Adipocyte (in vitro differentiated cells): ENCODE data around the gene SEMA4D.

Experiments
- DNase-seq: peaks from one replicate; pipeline ENCODE4 v3.0.0-alpha.2; 2015; ENCODE audit warnings: low read depth
- H3K27me3 ChIP-seq: replicated peaks from 2 replicates; pipeline ENCODE4 v1.7.0; 2013; ENCODE audit warnings: mild to moderate bottlenecking, low read length, moderate library complexity; ENCODE audit not compliant: control insufficient read depth, insufficient read depth
- H3K36me3 ChIP-seq: 2 replicates; pipeline ENCODE4 v1.7.0; 2013; ENCODE audit warnings: low read length, mild to moderate bottlenecking, moderate library complexity; ENCODE audit not compliant: control insufficient read depth, insufficient read depth, severe bottlenecking
- H3K4me1 ChIP-seq: 2 replicates; pipeline ENCODE4 v1.7.0; 2013; ENCODE audit warnings: mild to moderate bottlenecking, low read length, moderate library complexity; ENCODE audit not compliant: control insufficient read depth, insufficient read depth
- H3K4me3 ChIP-seq: 2 replicates; pipeline ENCODE4 v1.7.0; 2013; ENCODE audit warnings: mild to moderate bottlenecking, low read length, moderate library complexity
- H3K9ac ChIP-seq: 2 replicates; pipeline ENCODE4 v1.7.0; 2013; ENCODE audit warnings: mild to moderate bottlenecking, low read length, moderate library complexity
- H3K9me3 ChIP-seq: 2 replicates; pipeline ENCODE4 v1.7.0; 2013; ENCODE audit warnings: mild to moderate bottlenecking, low read length, moderate library complexity; ENCODE audit not compliant: control insufficient read depth

Gene SEMA4D

GRCh38 chr9:89514956-89515355 lies 17.0 kb upstream of the SEMA4D start:
- Histone ChIP-seq H3K27me3 (peaks cover 19% of the 10 kb centered on the region), H3K9me3 (no peaks in the 10 kb centered on the region), H3K4me1 (no peaks in the 10 kb centered on the region), H3K36me3 (no peaks in the 10 kb centered on the region), H3K9ac (no peak overlapping the region), H3K4me3 (no peak overlapping the region)
- no peak for DNase-seq

DNA sequence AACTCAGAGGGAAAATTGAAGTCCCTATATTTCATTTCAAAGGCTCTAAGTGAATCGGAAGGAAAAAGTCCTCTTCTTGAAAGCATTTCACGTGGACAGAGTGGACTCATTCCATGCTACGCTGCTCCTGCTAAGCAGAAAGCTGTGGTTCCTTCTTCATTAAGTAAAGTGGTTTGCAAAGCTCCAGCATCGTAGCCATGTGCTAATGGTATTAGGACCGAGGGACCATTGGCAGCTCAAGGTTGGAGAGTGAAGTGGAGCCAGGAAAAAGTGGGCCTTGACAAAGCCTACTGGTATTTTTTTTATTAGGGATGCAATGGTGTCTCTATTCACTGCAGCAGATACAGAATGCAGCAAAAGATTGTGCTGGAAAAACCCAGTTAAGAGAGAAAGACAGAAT lies 16.4 kb upstream of the SEMA4D start:
- Histone ChIP-seq H3K4me3 (no peak overlapping the region), H3K27me3 (peaks cover 21% of the 10 kb centered on the region), H3K36me3 (no peaks in the 10 kb centered on the region), H3K4me1 (no peaks in the 10 kb centered on the region), H3K9me3 (no peaks in the 10 kb centered on the region), H3K9ac (no peak overlapping the region)
- DNase-seq, result no peak

GRCh38 chr9:89513837-89514236 lies 15.9 kb upstream of the SEMA4D start:
- Histone ChIP-seq H3K27me3 (peaks cover 23% of the 10 kb centered on the region), H3K4me3 (no peak overlapping the region), H3K9ac (no peak overlapping the region), H3K4me1 (no peaks in the 10 kb centered on the region), H3K36me3 (no peaks in the 10 kb centered on the region), H3K9me3 (no peaks in the 10 kb centered on the region)
- no peak for DNase-seq

DNA sequence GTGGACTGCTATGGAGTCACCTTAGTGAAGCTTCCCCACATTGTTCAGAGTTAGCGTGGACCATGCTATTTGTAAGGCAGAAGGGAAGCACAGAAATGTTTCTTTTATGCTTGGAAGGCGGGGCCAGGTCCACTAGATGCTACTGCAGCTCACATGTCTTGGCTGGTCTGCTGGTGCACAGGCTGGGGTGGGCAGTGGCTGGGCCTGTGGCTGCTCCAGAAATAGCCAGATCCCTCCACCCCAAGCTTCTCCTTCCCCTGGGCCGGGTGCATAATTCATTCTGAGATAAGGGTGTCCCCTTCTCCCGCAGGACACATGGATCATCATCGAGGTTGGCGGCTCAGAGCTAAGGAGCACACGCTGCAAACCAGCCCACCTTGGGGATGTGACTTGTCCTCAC lies 14.5 kb upstream of the SEMA4D start:
- Histone ChIP-seq H3K9ac (no peak overlapping the region), H3K4me3 (no peak overlapping the region), H3K27me3 (peaks cover 27% of the 10 kb centered on the region), H3K9me3 (no peaks in the 10 kb centered on the region), H3K36me3 (no peaks in the 10 kb centered on the region), H3K4me1 (no peaks in the 10 kb centered on the region)
- DNase-seq, result no peak

GRCh38 chr9:89508951-89509615 lies 11.2 kb upstream of the SEMA4D start:
- Histone ChIP-seq H3K36me3 (no peaks in the 10 kb centered on the region), H3K4me3 (no peak overlapping the region), H3K27me3 (peaks cover 40% of the 10 kb centered on the region), H3K4me1 (no peaks in the 10 kb centered on the region), H3K9me3 (peaks cover 1% of the 10 kb centered on the region), H3K9ac (no peak overlapping the region)
- DNase-seq, result no peak

DNA sequence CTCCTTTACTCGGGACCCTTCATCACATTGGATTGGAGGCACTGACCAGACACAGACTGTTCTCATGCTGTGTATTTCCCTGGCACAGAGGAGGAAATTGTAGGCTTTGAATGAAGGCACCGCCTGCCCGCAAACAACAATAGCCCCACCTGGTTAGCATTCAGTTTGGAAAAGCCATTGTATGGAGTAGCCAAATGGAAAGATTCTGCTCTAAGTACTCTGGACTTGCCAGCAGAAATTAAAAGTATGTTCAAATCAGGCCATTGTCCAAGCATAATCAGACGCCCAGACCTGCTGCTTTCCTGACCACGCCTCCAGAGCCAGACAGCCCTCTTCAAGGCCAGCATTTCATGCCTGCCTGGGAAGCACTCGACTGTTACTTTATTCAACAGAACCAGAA lies 8.0 kb upstream of the SEMA4D start:
- Histone ChIP-seq H3K27me3 (peaks cover 39% of the 10 kb centered on the region), H3K4me3 (no peak overlapping the region), H3K4me1 (no peaks in the 10 kb centered on the region), H3K36me3 (no peaks in the 10 kb centered on the region), H3K9ac (no peak overlapping the region), H3K9me3 (peaks cover 6% of the 10 kb centered on the region)
- no peak for DNase-seq

DNA sequence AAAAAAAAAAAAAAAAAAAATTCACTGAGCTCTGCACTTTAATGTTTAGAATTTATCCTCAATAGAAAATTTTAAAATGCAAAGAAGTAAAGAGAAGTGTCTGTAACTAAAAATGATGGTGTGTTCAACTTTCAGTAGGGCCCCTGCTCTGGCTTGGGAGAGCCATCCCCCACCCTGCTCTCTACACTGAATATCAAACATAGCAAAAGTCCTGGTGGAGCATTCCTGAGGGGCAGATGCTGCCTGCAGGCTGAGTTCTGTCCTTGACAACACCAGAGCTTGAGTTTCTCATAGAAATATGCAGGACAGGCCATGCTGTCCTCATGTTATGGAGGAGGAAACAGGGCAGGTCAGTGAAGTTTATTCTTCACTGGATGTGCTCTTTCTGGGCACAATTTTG lies 7.1 kb upstream of the SEMA4D start:
- no peak for DNase-seq
- no peaks in the 10 kb centered on the region for H3K4me1 ChIP-seq
- no peak overlapping the region for H3K4me3 ChIP-seq
- peaks cover 6% of the 10 kb centered on the region for H3K9me3 ChIP-seq
- H3K27me3 ChIP-seq, result peaks cover 44% of the 10 kb centered on the region
- H3K9ac ChIP-seq, result no peak overlapping the region
- no peaks in the 10 kb centered on the region for H3K36me3 ChIP-seq

GRCh38 chr9:89502671-89503070 lies 4.8 kb upstream of the SEMA4D start:
- Histone ChIP-seq H3K27me3 (peaks cover 45% of the 10 kb centered on the region), H3K9me3 (peaks cover 6% of the 10 kb centered on the region)

DNA sequence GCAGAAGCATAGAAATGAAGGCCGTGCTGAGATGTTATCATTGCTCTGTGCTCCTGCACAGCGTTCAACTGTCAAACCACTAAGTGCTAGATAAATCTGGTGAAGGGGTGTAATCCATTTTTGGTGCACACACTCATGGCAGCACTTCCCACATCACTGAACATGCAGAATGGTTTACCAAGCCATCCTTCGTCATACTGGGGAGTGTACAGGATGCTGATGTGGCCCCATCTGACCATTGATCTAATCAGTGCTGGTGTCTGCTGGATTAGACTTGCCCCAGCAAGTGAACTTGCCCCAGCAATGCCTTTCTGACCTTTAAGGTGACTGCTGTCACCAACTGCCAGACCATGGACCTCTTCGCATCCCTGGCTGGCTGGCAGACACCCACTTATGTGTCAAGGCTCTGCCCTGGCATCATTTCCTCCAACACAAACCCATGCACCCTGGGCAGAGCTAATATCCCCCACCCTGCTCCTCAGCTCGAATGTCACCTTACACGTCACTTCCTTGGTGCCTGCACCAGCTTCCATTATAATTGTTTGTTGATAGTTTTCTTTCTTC lies 4.2 kb upstream of the SEMA4D start:
- Histone ChIP-seq H3K36me3 (no peaks in the 10 kb centered on the region), H3K9ac (no peak overlapping the region), H3K27me3 (peaks cover 46% of the 10 kb centered on the region), H3K4me3 (no peak overlapping the region), H3K9me3 (peaks cover 6% of the 10 kb centered on the region), H3K4me1 (no peaks in the 10 kb centered on the region)
- no peak for DNase-seq

More at GRCh38 chr9:89502671-89503070, 4.8 kb upstream of the SEMA4D start:
- no peak for DNase-seq
- H3K9ac ChIP-seq, result no peak overlapping the region
- H3K36me3 ChIP-seq, result no peaks in the 10 kb centered on the region
- H3K4me1 ChIP-seq, result no peaks in the 10 kb centered on the region
- no peak overlapping the region for H3K4me3 ChIP-seq

GRCh38 chr9:89501311-89501898 lies 3.5 kb upstream of the SEMA4D start:
- no peak overlapping the region for H3K9ac ChIP-seq
- no peak for DNase-seq
- H3K36me3 ChIP-seq, result no peaks in the 10 kb centered on the region
- H3K4me1 ChIP-seq, result no peaks in the 10 kb centered on the region
- peaks cover 6% of the 10 kb centered on the region for H3K9me3 ChIP-seq
- H3K27me3 ChIP-seq, result peaks cover 51% of the 10 kb centered on the region
- H3K4me3 ChIP-seq, result no peak overlapping the region

DNA sequence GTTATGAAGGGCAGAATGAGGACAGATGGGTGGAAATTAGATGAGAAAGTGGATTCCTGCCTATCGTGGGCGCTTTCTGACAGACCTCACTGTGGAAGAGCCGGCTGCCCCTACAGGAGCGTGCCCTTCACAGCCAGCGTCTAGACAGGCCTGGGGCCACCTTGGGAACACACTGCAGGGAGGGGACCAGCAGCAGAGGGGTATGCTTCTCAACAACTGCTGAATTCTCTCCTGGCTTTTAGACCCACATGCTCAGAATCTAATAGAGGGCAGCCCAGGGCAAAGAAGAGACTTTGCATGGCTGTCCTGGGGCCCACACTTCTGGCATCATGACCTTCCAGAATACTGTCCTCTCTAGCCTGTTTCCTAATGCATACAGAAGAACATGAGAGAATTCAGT lies 2.1 kb upstream of the SEMA4D start:
- Histone ChIP-seq H3K4me3 (no peak overlapping the region), H3K4me1 (no peaks in the 10 kb centered on the region), H3K27me3 (peaks cover 48% of the 10 kb centered on the region), H3K9ac (no peak overlapping the region), H3K9me3 (peaks cover 6% of the 10 kb centered on the region), H3K36me3 (no peaks in the 10 kb centered on the region)
- no peak for DNase-seq
